ENCODE data around the gene SUGP2.

The SUGP2 gene

GRCh38 chr19:19059018-19059836, 25.9 kb upstream of the SUGP2 start:
- DNase-seq = no peak

GRCh38 chr19:19057720-19058119, 24.4 kb upstream of the SUGP2 start:
- DNase-seq = no peak

- DNase-seq = no peak
These were observed 24.0 kb upstream of the SUGP2 start for GRCh38 chr19:19057317-19057716.

GRCh38 chr19:19056636-19057275, 23.4 kb upstream of the SUGP2 start:
- DNase-seq = no peak

- DNase-seq = no peak
These were observed 22.4 kb upstream of the SUGP2 start for GRCh38 chr19:19055701-19056100.

GRCh38 chr19:19054939-19055440, 21.7 kb upstream of the SUGP2 start:
- DNase-seq = no peak

GRCh38 chr19:19054315-19054938, 21.1 kb upstream of the SUGP2 start:
- DNase-seq = no peak

GRCh38 chr19:19053508-19054314, 20.4 kb upstream of the SUGP2 start:
- DNase-seq = peak; percentile 17

GRCh38 chr19:19052921-19053320, 19.6 kb upstream of the SUGP2 start:
- no peak for DNase-seq

- no peak for DNase-seq
These were observed 18.3 kb upstream of the SUGP2 start for GRCh38 chr19:19051478-19052213.

- no peak for DNase-seq
These were observed 17.4 kb upstream of the SUGP2 start for GRCh38 chr19:19050731-19051130.

GRCh38 chr19:19050104-19050503, 16.8 kb upstream of the SUGP2 start:
- DNase-seq = no peak

- DNase-seq = no peak
These were observed 16.1 kb upstream of the SUGP2 start for GRCh38 chr19:19049406-19049805.

GRCh38 chr19:19043881-19044280, 10.6 kb upstream of the SUGP2 start:
- DNase-seq = no peak

GRCh38 chr19:19043481-19043880, 10.2 kb upstream of the SUGP2 start:
- no peak for DNase-seq

- no peak for DNase-seq
These were observed 9.5 kb upstream of the SUGP2 start for GRCh38 chr19:19042732-19043280.

- DNase-seq = no peak
These were observed 7.1 kb upstream of the SUGP2 start for GRCh38 chr19:19040417-19040816.

- no peak for DNase-seq
These were observed 6.6 kb upstream of the SUGP2 start for GRCh38 chr19:19039901-19040300.

GRCh38 chr19:19034204-19034624, 897 bp upstream of the SUGP2 start:
- peak; percentile 66 for DNase-seq

- no peak for DNase-seq
These were observed 216 bp downstream of the SUGP2 start for GRCh38 chr19:19033176-19033425.

GRCh38 chr19:19032420-19033175, 719 bp downstream of the SUGP2 start:
- peak; percentile 64 for DNase-seq
